HG02943 (cell line): ENCODE data around the gene ROR1.

Experiments used
- ATAC-seq: cut with Tn5 transposase; IDR thresholded peaks from one replicate; pipeline ENCODE4 v1.9.1; 2021; ENCODE audit warnings: mild to moderate bottlenecking, low read depth, moderate library complexity; ENCODE audit not compliant: unreplicated experiment

ROR1 gene

DNA sequence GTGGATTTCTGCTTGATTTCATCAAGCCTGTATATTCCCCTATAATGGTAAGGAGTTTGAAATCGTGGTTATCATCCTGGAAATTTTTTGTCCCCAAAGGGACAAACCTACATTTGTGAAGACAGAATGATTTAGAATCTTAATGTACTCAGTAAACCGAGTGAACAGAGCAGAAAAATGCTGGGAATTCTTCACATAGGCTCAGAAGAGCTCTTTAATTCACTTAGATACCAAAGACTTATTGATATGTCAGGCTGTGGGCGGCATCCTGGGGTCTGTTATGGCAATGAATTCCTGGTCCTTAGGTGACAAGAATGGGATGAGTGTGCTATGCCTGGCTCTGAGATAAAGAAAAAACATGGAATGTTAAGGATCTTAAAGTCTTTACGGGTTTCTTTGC lies 74.9 kb downstream of the ROR1 start:
- ATAC-seq = no peak

- no peak for ATAC-seq
Measured at GRCh38 chr1:63849149-63849548, 75.3 kb downstream of the ROR1 start.

GRCh38 chr1:63854091-63854490 lies 80.3 kb downstream of the ROR1 start:
- ATAC-seq = no peak

- no peak for ATAC-seq
Measured at GRCh38 chr1:63855942-63856341, 82.1 kb downstream of the ROR1 start.

DNA sequence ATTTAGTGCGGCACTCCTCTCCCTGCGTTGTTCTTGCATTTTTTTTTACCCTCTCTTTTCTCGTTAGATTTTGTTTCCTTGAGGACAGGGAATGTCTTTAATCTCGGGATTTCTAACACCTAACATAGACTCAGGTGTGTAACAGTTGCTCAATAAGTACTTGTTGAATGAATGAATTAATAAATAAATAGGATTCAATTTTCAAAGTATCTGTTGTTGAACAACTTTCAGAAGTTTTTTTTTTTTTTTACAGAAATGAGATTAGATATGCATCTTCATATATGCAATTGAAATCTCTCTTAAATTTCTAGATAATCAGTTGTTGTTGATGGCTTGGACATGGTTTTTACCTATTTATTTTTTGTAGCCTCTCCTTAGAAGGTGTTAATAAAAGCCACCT lies 83.1 kb downstream of the ROR1 start:
- ATAC-seq = no peak

- ATAC-seq = no peak
Measured at GRCh38 chr1:63857478-63857877, 83.7 kb downstream of the ROR1 start.

GRCh38 chr1:63858153-63858552 lies 84.3 kb downstream of the ROR1 start:
- no peak for ATAC-seq

DNA sequence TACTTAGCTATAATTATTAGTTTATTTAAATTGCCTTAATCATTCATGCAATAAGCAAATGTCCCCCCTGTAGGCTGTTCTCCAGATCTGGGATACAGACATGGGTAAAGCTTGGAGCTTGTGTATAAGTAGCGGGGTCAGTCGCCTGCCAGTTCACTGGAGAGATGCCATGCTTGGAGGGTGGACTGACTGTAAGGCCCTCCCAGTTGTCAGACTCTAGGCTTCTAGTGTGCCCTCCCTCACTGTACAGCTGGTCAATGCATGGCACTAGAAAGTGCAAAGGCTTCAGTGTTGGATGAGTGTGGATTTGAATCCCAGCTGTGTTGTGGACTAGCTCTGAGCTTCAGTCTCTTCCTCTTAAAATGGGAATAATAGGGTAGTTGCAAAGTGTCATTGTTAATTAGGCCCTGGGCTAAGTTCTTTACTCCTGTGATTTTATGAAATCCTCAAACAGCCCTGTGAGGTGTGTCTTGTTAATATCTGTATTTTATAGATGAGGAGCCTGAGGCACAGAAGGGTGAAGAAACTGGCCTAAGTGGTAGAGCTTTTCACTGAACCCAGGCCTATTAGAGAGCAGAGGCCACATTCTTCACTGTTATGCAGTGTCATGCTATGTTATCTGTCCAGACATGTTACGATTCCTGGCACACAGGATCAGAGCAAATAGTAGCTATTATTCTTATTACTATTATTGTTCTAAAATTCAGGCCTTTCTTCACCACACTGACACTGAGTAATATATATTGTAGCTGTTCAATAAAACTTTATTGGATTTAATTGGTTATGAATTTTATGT lies 85.9 kb downstream of the ROR1 start:
- ATAC-seq = no peak

GRCh38 chr1:63861052-63861691 lies 87.4 kb downstream of the ROR1 start:
- no peak for ATAC-seq

- ATAC-seq = no peak
Measured at GRCh38 chr1:63863145-63863544, 89.3 kb downstream of the ROR1 start.

DNA sequence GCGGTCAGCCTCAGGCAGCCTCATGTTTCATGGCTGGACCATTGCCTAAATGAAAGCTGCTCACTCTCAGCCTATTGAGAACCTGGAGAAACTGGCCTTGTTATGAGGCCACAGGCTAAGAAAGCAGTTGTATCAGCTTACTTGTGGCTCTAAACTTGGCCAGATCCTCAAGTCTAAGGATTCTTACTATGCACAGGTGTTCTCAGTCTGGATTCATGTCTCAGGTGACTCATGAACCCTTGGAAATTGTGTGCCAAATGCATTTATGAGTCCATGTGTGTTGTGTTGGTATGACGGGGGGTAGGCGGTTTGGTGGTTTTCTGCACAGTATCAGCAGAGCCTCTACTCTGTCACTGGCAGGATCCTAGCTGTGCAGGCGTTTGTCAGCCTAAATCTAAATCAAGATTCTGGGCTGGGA lies 90.4 kb downstream of the ROR1 start:
- ATAC-seq = no peak

DNA sequence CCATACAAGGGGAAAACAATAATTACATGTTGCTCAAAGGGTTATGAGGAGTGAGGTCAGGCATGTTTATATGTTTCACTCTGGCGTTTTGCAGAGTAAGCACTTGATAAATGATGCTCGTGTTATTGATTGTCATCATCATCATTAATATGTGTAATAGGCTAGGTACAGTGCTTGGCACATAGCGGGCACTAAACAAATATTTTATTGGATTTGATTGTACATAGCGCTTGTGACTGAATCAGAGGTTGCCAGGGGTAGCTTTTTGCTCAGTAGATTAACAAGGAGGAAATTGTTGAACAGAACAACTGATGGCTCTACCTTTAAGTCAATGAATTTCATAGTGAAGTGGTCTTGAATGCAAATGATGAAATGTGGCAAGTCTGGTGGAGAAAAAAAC lies 91.7 kb downstream of the ROR1 start:
- ATAC-seq = no peak

- ATAC-seq = no peak
Measured at GRCh38 chr1:63866084-63866483, 92.3 kb downstream of the ROR1 start.

DNA sequence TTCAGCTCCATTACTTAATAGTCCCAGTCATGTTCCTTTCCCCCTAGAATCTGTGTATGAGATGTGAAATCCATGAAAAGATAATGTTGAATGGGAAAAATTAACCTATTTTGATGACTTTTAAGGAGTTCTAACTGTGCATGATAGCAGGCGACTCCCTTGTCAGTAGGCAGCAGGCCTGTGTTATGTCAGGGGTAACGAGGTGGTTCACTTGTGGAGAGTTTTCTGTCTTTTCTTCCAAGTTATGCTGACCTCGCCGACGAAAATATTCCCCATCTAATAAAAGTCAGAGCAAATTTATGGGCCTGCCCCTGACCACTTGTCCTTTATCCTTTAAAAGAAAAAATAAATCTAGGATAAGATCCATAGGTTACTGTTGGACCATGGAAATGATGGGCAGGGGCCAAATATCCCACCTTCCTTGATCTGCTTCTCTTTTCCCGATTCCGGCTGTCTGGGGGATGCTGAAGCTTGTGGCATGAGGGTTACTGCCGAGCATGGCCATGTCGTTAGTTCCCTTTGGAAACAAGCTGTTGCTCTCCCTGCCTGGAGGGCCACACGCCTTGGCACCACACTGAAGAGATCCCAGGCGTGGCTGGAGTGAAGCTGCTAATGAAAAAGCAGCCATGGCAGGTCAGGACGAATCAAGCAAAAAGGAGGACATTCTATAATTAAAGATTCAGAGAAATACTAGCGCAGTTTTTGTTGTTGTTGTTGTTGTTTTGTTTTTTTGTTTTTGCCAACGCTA lies 93.8 kb downstream of the ROR1 start:
- ATAC-seq = no peak

DNA sequence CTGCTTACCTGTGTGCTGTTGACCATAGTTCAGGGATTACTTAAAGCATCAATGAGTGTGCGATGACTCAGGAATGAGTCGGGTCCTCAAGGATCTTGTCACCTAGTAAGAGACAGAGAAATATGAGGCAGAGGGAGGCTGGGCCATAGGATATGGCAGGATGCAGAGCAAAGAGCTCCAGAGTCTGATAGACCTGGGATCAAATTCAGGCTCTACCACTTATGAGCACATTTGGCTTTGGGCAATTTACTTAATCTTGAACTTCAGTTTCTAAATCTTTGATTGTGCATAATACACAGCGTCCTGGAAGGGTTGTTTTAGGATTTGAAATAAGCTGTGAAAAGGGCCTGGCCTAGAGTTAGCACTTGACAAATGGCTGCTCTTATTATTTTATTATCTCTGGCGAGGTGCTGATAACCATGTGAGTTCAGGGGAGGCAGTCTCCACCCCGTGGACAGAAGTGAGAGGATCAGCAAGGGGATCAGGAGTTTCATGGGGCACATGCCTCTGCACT lies 94.5 kb downstream of the ROR1 start:
- ATAC-seq = no peak

DNA sequence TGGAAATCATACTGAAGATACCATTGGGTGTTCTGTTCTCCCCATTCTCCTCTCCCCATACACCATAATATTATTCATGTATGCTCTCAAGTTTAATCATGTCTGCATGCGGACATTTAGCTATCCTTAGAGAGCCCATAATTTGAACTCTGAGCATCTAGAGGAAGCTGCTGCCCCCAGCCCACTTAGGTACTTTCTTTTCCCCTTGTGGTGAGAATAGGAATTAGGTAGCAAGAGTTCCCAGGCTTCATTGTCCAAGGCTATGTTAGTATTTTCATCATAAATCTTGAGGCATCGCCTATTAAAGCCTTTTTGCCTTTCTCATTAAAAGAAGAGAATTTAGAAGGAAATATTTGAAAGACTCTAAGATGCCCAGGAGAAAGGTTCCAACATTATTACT lies 96.3 kb downstream of the ROR1 start:
- no peak for ATAC-seq

- ATAC-seq = no peak
Measured at GRCh38 chr1:63871463-63871862, 97.6 kb downstream of the ROR1 start.

DNA sequence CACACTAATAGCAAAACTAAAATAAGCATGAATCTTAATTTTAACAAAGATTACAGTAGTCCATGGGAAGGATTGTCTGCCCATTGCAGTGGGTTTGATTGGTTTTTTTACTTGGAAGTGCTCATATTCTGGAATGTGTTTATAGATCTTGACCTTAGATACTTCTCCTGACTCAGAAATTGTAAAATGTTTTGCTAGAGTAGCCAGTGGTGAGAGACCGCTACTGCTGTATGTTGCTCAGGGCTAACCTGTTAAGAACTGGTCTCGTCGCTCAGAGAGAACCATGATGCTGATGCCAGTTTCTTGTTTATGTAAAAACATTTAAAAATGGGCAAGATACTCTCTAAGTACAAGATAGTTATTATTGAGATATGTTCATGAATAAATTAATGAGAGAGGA lies 99.9 kb downstream of the ROR1 start:
- no peak for ATAC-seq

- no peak for ATAC-seq
Measured at GRCh38 chr1:63874278-63874880, 100.6 kb downstream of the ROR1 start.

- ATAC-seq = no peak
Measured at GRCh38 chr1:63875636-63876035, 101.8 kb downstream of the ROR1 start.
